Loucy (cell line): Measurements from ENCODE around the gene USP19.

Source experiments
- CTCF ChIP-seq: fragments of 200-600 bp; sonication (generic); conservative IDR thresholded peaks from 2 replicates; pipeline ENCODE4 v1.5.1; 2014; ENCODE audit warnings: mild to moderate bottlenecking, antibody characterized with exemption, low read length
- EZH2phosphoT487 ChIP-seq: fragments of 200-600 bp; IDR thresholded peaks from 2 replicates; pipeline ENCODE4 v1.6.1; 2018; ENCODE audit warnings: antibody characterized with exemption, mild to moderate bottlenecking, moderate library complexity, borderline replicate concordance

GRCh38 chr3:49164983-49165720 is 44.5 kb upstream of the USP19 start:
- no peak for TF ChIP-seq CTCF
- no peak for TF ChIP-seq EZH2phosphoT487
